Islet precursor cell (in vitro differentiated cells): Measurements from ENCODE around the gene SPRY4.
"Not testable (repeated sequence)": the region's sequence is repeated elsewhere in the genome, so short reads cannot be mapped to it uniquely, and the experiment has no call there.

Source experiments
- DNase-seq: peaks from one replicate; pipeline ENCODE4 v3.0.0-alpha.2; 2018

Gene SPRY4

DNA sequence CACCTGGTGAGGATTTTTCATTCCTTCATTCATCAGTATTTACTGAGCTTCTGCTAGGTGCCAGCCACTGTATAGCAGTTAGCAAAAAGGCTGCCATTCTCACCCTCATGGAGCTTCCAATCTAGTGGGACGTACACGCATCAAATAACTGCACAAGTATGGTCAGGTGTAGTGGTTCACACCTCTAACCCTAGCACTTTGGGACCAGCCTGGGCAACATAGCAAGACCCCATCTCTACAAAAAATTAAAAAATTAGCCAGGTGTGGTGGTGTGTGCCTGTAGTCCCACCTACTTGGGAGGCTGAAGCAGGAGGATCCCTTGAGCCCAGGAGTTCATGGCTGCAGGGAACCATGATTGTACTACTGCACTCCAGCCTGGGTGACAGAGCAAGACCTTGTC lies 8.9 kb upstream of the SPRY4 start:
- not testable (repeated sequence) for DNase-seq

GRCh38 chr5:142330444-142330843 lies 5.6 kb upstream of the SPRY4 start:
- DNase-seq = no peak

DNA sequence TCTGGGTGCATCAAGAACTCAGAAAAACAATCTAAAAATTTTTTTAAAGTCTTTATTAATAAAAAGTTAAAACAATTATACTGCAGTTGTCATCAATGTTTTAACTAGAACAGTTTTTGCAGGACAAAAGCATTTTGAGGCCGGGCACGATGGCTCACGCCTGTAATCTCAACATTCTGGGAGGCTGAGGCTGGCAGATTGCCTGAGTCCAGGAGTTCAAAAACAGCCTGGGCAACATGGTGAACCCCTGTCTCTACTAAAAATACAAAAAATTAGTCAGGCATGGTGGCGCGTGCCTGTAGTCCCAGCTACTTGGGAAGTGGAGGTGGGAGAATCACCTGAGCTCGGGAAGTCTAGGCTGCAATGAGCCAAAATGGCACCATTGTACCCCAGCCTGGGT lies 5.2 kb upstream of the SPRY4 start:
- DNase-seq = no peak

GRCh38 chr5:142327111-142327842 lies 2.5 kb upstream of the SPRY4 start:
- peak; percentile 94 for DNase-seq

DNA sequence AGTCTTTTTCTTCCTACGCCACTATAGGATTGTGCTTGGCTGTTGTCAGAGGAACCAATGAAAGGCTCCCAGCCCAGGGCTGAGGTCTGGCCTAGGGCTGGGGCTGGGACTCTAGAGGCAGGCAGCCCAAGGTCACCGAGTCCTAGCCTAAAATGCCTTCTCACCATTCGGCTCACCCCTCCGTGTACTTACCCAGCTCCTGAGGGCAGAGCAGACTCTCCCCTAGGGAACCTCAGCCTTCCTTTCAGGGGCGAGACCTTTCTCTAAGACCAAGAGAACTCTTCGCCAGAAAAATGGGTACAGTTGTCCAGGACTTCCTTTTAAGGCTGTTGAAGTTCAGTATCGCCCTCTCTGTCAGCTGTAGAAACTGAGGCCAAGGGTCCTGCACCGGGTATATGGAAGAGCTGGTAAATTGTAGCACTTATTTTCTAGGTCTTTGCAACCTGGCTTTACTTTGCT lies 1.7 kb upstream of the SPRY4 start:
- no peak for DNase-seq

GRCh38 chr5:142325725-142326479 lies 1.1 kb upstream of the SPRY4 start:
- DNase-seq = peak; percentile 96

GRCh38 chr5:142324136-142324870 lies 518 bp downstream of the SPRY4 start:
- DNase-seq = no peak

DNA sequence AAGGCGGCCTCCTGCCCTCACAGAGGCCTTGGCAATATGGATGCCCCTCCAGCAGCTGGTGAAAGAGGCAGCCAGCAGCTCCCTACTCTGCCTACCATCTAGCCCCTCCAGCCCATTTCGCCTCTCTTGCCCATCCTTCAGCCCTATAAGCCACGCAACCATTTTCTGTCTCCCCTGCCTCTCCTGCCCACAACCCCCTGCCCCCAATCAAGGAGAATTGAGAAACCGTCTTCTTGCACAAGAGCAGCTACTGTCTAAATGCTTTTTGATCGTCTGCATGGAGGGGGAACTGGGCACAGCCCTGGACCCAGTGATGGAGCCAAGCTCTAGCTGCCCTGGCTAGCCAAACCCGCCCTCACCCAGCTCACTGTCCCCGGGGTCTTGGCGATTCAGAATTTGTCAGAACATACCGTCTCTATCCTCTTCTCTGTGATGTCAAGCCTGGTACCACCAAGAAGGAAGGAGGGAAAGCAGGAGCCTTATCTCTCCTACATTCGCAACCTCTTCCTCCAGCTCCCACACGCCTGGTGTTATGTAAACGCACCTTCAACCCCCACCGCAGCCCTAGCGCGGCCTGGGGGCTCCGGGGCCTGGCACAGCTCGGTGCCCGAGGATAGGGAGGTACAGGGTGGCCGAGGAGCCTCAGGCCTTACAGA lies 1.2 kb downstream of the SPRY4 start:
- DNase-seq = no peak

DNA sequence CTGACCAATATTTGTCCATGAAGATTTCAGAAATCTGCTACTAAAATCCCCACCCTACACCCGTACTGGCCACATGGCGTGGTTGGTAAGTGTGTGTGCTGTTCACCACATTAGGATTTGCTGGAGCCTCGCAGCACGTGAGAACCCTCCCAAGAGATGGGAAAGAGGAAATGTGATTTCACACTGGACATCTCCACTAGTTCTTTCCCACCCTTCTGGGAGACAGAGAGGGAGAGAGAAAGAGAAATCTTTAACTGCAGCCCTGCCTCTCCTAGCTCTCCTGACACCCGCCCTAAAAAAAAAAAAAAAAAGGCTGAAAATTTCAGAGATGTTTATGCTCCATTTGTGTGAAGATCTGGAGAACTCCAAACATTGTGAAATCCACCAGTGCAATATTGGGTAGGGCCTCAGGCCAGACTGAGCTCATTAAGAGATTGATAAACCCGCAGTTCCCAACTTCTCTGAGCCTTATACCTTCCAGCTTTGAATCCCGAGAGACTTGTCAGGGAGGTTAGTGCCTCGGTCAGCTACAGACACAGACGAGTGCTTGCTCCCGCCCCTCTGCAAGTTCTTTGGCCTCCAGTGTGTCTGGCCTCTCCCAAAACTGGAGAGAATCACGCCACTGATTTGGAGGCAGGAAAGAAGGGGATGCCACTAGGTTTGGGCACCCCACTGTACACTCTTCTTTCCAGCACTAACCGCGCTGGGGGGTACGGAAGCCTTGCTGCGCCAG lies 1.9 kb downstream of the SPRY4 start:
- no peak for DNase-seq

GRCh38 chr5:142322403-142322746 lies 2.4 kb downstream of the SPRY4 start:
- no peak for DNase-seq

DNA sequence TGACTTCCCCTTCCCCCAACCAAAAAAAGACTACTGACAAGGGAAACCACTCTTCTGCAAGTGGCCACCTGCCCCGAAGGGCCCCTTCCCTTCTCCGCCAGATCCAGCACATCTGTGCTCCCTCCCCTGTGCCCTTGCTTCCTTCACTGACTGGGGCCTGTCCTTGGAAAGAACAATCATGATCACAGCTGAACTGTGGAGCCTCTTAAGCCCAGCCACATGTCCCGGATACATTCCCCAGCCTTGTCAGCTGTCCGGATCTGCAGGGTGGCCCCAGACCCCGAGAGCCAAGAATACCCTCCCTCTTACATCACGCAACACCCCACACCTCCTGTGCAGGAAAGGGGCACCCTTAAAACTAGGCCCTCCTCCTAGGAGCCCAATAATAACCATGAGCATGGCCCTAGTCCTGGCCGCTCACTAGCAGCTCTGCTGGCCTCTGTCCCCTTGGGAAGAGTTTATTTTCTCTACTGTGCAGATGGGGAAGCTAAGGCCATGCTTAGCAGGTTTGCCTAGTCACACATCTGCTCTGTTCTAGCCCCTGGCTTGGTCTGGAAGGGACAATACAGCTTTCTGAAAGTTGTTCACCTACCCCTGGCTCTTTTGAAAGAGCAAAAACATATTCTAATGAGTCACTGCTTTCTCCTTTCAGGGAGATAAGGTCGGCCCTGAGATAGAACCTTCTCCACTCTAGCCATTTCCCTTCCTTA lies 3.8 kb downstream of the SPRY4 start:
- no peak for DNase-seq

DNA sequence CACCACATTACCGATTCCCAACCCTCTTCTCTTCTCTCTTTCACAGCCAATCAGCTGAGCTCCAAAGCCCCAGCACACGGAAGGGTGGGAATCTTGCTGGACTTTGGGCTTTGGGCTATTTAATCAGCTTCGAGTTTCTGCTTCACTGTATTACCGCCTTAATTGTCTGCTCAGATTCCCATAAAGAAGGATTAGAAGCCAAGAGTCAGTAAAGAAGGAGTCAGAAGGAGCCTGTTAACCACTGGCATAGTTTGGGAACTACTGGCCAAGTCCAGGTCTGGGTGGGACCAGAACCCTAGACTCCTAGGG lies 4.4 kb downstream of the SPRY4 start:
- DNase-seq = no peak

- no peak for DNase-seq
Measured at GRCh38 chr5:142319560-142320429, 5.0 kb downstream of the SPRY4 start.

- DNase-seq = no peak
Measured at GRCh38 chr5:142319105-142319504, 5.7 kb downstream of the SPRY4 start.

DNA sequence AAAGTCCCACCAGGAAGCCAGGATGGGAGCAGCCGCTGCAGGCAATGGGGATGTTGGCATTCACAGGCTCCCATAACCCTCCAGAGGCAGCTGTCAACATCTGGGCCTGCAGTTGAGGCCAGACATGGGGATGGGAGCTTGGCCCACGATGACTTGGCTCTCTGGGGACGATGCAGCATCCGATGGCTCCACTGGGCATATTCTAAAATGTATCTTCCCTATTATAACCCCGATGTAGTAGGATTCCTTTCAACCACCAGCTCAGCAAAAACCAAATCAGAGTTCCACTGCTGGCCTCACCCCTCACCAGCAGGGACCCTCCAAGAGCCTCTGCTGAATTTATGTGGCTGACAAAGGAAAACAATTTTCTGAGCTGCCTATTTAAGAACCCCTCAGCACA lies 7.1 kb downstream of the SPRY4 start:
- no peak for DNase-seq

GRCh38 chr5:142317173-142317572 lies 7.6 kb downstream of the SPRY4 start:
- no peak for DNase-seq

DNA sequence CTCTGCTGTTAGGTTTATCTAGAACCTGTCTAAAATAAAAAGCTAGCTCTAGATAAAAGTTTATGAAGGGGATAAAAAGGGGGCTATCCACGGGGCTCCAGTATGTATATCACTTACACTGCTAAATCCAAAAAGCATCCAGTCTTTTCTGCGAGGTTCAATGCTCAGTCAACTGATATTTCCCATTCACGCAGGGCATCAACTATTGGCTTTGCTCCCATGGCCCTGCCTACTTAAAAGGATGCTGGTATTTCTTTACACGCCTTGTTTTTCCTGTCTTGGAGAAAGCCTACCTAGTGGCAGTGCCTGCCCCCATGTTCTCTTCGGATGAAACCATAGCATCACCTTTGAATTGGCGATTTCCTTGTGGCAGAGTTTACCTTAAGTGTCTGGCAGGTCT lies 8.1 kb downstream of the SPRY4 start:
- no peak for DNase-seq

- no peak for DNase-seq
Measured at GRCh38 chr5:142316051-142316450, 8.8 kb downstream of the SPRY4 start.

- no peak for DNase-seq
Measured at GRCh38 chr5:142315096-142315900, 9.5 kb downstream of the SPRY4 start.

DNA sequence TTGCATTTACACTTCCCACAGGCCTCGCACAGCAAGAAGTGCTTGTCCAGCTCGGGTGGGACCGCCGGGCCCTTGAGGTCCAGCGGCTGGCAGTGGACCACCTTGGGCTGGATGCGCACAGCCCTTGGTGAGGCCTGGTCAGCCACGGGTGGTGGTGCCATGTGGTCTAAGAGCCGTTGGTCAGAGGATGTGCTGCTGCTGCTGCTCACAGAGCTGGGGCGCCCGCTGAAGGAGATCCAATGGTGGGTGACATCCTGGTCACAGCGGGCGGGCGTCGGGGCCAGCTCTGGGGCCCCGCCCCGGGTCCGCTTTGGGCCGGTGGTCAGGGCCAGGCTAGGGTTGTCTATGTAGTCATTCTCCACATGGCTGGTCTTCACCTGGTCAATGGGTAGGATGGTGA lies 10.2 kb downstream of the SPRY4 start:
- no peak for DNase-seq
